ENCODE results near the gene ZNF391.
"Not testable (repeated sequence)": the region's sequence is repeated elsewhere in the genome, so short reads cannot be mapped to it uniquely, and the experiment has no call there.

Gene ZNF391

GRCh38 chr6:27424851-27425250, 36.3 kb downstream of the ZNF391 start:
- not testable (repeated sequence) for DNase-seq

GRCh38 chr6:27426045-27426620, 37.6 kb downstream of the ZNF391 start:
- no peak for DNase-seq

GRCh38 chr6:27428502-27428901, 39.9 kb downstream of the ZNF391 start:
- DNase-seq: no peak

- DNase-seq: no peak
Measured at GRCh38 chr6:27428966-27429365, 40.4 kb downstream of the ZNF391 start.

GRCh38 chr6:27433714-27434113, 45.2 kb downstream of the ZNF391 start:
- no peak for DNase-seq

- DNase-seq: no peak
Measured at GRCh38 chr6:27439371-27439770, 50.8 kb downstream of the ZNF391 start.

GRCh38 chr6:27441001-27441400, 52.4 kb downstream of the ZNF391 start:
- no peak for DNase-seq

- no peak for DNase-seq
Measured at GRCh38 chr6:27442932-27443331, 54.4 kb downstream of the ZNF391 start.

- DNase-seq: no peak
Measured at GRCh38 chr6:27448456-27448855, 59.9 kb downstream of the ZNF391 start.

- DNase-seq: no peak
Measured at GRCh38 chr6:27451660-27452390, 63.3 kb downstream of the ZNF391 start.

GRCh38 chr6:27452496-27452897, 63.9 kb downstream of the ZNF391 start:
- DNase-seq: no peak
